ENCODE data around the gene C1orf50.

GRCh38 chr1:42748461-42749410, 18.3 kb upstream of the C1orf50 start:
- TF ChIP-seq CTCF (IDR thresholded peaks at IDR 0.05 in 4 of 5, conservative IDR thresholded peaks at IDR 0.05 in 1 of 5): no peak
- no peak for TF ChIP-seq POLR2A (IDR thresholded peaks at IDR 0.05)
